HUES48 (cell line): ENCODE results near the gene FIBP.

Experiments used
- H3K27ac ChIP-seq: one replicate; pipeline ENCODE4 v1.7.0; 2013; ENCODE audit warnings: low read depth, low read length, inconsistent platforms
- H3K27me3 ChIP-seq: 2 replicates; pipeline ENCODE4 v1.6.1; 2013; ENCODE audit warnings: mild to moderate bottlenecking, low read length; ENCODE audit not compliant: control insufficient read depth, insufficient read depth
- H3K36me3 ChIP-seq: 2 replicates; pipeline ENCODE4 v1.6.1; 2013; ENCODE audit warnings: low read length; ENCODE audit not compliant: control insufficient read depth, insufficient read depth
- H3K4me1 ChIP-seq: 2 replicates; pipeline ENCODE4 v1.6.1; 2013; ENCODE audit warnings: mild to moderate bottlenecking, low read length; ENCODE audit not compliant: control insufficient read depth, insufficient read depth
- H3K4me3 ChIP-seq: 2 replicates; pipeline ENCODE4 v1.5.1; 2013; ENCODE audit warnings: mild to moderate bottlenecking, low read depth, low read length
- H3K9ac ChIP-seq: 2 replicates; pipeline ENCODE4 v1.6.1; 2013; ENCODE audit warnings: mild to moderate bottlenecking, low read depth, low read length, moderate library complexity
- H3K9me3 ChIP-seq: 2 replicates; pipeline ENCODE4 v1.6.1; 2013; ENCODE audit warnings: low read length; ENCODE audit not compliant: control insufficient read depth, insufficient read depth

FIBP gene

DNA sequence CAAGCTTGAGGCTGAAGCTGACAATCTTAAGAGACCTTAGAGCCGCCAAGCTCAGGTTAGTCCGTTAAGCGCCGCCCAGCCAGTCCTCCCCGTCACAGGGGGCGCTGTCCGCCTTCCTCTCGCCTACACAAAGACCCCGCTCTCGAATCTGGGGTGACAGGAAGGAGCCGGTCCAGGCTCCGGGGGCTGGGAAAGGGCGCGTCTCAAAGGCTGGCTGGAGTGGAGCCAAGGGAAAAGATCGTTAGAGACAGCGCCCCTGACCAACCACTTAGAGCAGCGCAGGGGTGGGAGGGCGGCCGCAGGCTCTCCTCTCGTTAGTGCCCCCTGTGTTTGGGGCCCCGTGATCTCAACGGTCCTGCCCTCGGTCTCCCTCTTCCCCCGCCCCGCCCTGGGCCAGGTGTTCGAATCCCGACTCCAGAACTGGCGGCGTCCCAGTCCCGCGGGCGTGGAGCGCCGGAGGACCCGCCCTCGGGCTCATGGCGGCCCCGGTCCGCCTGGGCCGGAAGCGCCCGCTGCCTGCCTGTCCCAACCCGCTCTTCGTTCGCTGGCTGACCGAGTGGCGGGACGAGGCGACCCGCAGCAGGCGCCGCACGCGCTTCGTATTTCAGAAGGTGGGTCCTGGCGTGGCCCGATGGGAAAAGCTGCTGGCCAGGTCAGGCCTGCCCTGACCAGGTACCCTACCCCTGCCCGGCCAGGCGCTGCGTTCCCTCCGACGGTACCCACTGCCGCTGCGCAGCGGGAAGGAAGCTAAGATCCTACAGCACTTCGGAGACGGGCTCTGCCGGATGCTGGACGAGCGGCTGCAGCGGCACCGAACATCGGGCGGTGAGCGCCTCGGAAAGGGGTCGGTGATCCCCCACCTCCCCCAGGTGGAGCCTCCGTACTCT lies 27.8 kb downstream of the FIBP start, which contains the start of gene MUS81:
TSS of gene MUS81 (plus strand) at position 156 of the 887 bp plus-strand sequence. CDS start at position 477, 321 bp downstream.
- Histone ChIP-seq H3K4me3 (peak within 1 kb of the TSS; percentile 93), H3K9ac (peak within 1 kb of the TSS; percentile 78), H3K27me3 (no peaks in the 10 kb centered on the region), H3K9me3 (no peaks in the 10 kb centered on the region), H3K4me1 (peaks cover 6% of the 10 kb centered on the region), H3K27ac (peak within 1 kb of the TSS; percentile 97), H3K36me3 (peaks cover 45% of the 10 kb centered on the region)

DNA sequence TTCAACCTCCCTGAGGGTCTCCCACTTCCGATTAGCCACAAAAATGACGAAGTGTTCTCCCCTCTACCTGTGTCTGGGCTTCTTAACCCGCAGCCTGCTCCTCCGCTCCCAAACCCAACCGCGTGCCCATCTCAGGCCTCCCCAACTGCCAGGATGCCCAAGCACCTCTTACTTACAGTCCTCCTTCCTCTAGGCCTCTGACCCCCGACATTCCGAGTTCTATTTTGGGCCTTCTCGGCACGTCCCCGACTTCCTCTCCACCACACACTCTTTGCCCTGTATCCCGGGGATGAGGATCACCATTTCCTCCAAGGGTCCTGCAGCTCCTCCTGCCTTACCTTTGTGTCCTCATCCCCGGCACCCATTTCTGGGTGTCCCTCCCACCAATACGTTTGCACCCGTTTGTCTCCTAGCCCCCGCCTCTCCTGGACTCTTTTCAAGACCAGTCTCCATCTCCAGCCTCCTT lies 28.4 kb downstream of the FIBP start:
- Histone ChIP-seq H3K36me3 (peaks cover 45% of the 10 kb centered on the region), H3K4me3 (peak overlapping the region; percentile 93), H3K4me1 (peaks cover 6% of the 10 kb centered on the region), H3K27ac (peak overlapping the region; percentile 97), H3K9ac (peak overlapping the region; percentile 78), H3K27me3 (no peaks in the 10 kb centered on the region), H3K9me3 (no peaks in the 10 kb centered on the region)

DNA sequence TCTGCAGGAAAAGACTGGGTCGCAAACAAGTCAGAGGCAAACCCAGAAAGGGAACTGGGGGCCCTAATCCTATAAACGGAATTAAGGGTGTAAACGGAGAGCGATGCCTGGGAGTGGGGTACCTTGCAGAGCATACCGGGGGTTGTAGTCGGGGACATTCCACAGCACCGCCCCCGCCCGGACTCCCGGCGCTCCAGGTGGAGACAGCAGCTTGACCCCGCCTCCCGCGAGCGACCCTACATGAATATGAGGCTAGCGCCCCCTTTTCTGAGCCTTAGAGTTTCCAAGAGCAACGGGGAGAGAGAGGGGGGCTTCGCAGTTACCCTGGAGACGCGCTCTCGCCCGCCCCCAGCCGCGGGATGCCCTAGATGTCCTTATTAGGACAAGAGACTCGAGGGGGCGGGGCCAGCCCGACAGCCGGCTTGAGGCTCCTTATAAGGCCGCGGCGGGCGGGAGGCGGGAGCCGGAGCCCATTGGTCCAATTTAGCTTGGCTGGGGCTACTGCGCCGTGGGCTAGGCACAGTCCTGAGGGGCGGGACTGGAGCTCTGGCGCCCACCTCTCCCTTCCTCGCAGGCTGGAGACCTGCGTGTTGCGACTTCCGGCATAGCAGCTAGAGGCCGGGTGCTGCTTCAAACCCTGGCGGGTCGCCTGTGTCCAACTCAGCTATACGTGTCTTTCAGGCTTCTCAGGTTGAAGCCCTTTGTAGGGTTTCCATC lies 29.0 kb downstream of the FIBP start:
- H3K27me3 ChIP-seq: no peaks in the 10 kb centered on the region
- H3K9me3 ChIP-seq: no peaks in the 10 kb centered on the region
- H3K36me3 ChIP-seq: peaks cover 45% of the 10 kb centered on the region
- H3K4me3 ChIP-seq: peak overlapping the region; percentile 93
- peak overlapping the region; percentile 78 for H3K9ac ChIP-seq
- peaks cover 6% of the 10 kb centered on the region for H3K4me1 ChIP-seq
- peak overlapping the region; percentile 97 for H3K27ac ChIP-seq

DNA sequence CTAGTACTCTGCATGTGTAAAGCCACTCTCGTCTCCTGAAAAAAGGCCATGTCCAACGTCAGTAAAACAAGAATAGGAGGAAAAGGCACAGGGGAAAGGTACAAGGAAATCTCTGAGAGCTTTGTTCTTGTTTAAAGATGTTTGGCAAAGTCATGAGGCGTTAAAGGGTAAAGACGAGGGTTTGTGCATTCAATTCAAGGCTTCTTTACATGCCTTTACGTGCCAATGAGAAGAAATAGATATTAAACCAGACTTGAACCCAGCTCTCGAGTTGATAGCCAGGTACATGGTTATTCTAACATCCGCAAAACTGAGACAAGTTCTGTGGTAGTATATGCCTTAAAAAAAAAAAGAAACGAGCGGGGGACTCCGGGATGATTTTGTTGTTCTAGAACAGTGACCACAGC lies 29.6 kb downstream of the FIBP start:
- Histone ChIP-seq H3K9me3 (no peaks in the 10 kb centered on the region), H3K9ac (peak overlapping the region; percentile 77), H3K36me3 (peaks cover 45% of the 10 kb centered on the region), H3K27ac (peak overlapping the region; percentile 97), H3K4me1 (peaks cover 6% of the 10 kb centered on the region), H3K4me3 (peak overlapping the region; percentile 76), H3K27me3 (no peaks in the 10 kb centered on the region)

DNA sequence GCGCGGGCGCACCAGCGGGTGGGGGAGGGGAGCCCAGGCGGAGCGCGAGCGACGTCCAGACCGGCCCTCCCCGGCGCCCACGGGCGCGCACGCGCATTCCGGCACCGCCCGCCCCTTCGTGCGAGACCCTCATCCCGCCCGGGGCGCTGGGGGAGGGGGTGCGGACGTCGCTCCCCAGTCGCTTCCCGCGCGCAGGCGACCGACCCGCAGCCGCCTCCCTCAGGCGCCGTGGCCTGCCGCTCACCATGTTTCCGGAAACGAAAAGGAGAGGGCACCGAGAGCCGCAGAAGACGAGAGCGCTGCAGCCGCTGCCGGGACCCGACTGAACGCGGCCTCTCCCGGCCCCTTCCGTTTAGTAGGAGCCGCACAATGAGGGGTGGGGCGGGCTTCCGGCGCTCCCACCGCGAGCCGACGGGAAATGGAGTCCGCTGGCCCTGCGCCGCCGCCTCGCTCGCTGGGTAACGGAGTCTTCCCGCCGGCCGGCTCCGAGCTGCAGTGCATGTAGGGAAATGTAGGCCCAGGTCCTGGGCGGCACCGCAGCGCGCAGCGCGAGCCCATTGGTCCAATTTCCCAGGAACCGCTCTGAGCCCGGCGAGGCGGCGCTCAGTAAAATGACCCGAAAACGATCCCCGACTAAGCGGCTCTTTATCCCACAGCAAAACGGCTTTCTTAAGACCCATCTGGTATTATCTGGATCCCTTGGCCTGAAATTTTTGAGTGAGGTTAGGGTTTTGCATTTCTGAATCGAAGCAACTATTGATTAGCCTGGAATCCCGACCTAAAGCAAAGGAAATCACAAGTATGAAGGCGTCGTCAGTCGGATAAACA lies 30.2 kb downstream of the FIBP start, which contains the start of gene CFL1:
TSS of gene CFL1 (minus strand) at position 328 of the 828 bp plus-strand sequence. CDS start at position 247, 81 bp downstream.
- H3K4me1 ChIP-seq: peaks cover 6% of the 10 kb centered on the region
- H3K36me3 ChIP-seq: peaks cover 45% of the 10 kb centered on the region
- H3K27me3 ChIP-seq: no peaks in the 10 kb centered on the region
- H3K9ac ChIP-seq: peak within 1 kb of the TSS; percentile 95
- peak within 1 kb of the TSS; percentile 95 for H3K4me3 ChIP-seq
- no peaks in the 10 kb centered on the region for H3K9me3 ChIP-seq
- H3K27ac ChIP-seq: peak within 1 kb of the TSS; percentile 97

DNA sequence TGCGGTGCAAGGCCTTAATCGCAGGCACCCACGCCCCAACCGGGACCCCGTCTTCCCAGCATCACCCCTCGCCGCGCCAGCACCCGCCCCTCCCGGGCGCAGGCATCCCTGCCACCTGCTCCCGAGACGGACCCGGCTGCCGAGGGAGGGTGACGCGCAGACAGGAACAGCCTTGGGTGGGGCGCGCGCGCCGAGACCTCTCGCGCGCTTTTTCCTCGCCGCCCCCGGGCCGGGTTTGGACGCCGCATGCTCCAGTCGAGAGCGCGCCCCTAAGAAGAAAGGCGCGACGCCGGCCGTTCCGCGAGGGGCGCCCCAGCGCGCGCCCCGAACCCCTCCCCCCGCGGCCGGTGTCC lies 30.8 kb downstream of the FIBP start:
- Histone ChIP-seq H3K4me1 (peaks cover 6% of the 10 kb centered on the region), H3K36me3 (peaks cover 41% of the 10 kb centered on the region)

DNA sequence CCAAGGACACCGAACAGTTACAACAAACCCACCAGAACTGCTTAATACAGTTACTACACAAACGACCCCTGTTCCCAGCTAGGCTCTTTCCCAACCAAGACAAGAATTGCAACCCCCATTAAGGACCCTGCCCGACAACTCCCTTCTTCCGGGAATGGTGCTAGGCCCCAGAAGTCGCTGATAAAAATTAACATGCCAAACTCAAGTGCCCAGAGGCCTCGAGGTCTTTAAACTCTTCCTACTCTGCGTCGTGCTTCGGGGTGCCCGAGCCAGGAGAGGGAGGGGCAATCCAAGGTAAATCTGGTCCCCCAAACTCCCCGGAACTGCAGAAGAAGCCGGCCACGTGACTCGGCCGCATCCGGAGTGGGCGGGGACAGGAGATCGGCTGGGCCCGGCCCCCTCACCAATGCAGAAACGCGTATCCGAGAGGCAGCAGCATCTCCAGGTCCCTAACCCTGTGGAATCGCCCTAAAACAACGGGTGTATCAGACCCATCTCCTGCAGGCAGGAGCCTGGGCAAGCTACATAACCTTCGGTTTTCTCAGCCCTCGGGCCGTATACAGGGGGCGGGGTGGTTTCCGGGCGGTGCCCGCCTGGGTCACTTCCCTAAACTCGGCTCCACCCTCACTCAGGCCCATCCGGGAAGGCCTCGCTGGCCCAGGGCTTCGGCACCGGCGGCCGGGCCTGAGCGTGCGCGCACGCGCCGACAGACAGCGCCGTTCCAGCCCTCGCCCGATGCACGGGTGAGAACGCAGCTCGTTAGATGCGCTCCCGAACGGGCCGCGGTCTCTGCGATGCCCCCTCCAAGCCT lies 31.4 kb downstream of the FIBP start:
- H3K27me3 ChIP-seq: no peaks in the 10 kb centered on the region
- peaks cover 6% of the 10 kb centered on the region for H3K4me1 ChIP-seq
- H3K9me3 ChIP-seq: no peaks in the 10 kb centered on the region
- H3K27ac ChIP-seq: peak overlapping the region; percentile 97
- H3K36me3 ChIP-seq: peaks cover 36% of the 10 kb centered on the region
- peak overlapping the region; percentile 95 for H3K4me3 ChIP-seq
- peak overlapping the region; percentile 95 for H3K9ac ChIP-seq

More for the DNA sequence above, 30.8 kb downstream of the FIBP start:
- no peaks in the 10 kb centered on the region for H3K27me3 ChIP-seq
- no peaks in the 10 kb centered on the region for H3K9me3 ChIP-seq
- H3K27ac ChIP-seq: peak overlapping the region; percentile 97
- H3K9ac ChIP-seq: peak overlapping the region; percentile 95
- peak overlapping the region; percentile 95 for H3K4me3 ChIP-seq

DNA sequence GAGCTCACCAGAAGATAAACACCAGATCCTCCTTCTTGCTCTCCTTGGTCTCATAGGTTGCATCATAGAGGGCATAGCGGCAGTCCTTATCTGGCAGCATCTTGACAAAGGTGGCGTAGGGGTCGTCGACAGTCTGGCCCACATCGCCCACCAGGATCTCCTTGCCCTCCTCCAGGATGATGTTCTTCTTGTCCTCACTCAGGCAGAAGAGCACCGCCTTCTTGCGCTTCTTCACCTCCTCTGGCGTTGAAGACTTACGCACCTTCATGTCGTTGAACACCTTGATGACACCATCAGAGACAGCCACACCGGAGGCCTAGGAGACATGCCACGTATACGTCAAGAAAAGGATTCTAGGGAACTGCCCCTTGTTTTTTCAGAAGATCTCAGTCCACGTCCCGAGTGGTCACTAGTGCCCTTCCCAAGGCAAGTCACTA lies 32.3 kb downstream of the FIBP start:
- Histone ChIP-seq H3K27ac (no peak overlapping the region), H3K4me1 (peaks cover 6% of the 10 kb centered on the region), H3K9me3 (0 out of 2 replicates have a peak, but pooled peaks cover 2% of the 10 kb centered on the region), H3K9ac (no peak overlapping the region), H3K27me3 (no peaks in the 10 kb centered on the region), H3K36me3 (peaks cover 36% of the 10 kb centered on the region), H3K4me3 (peak overlapping the region; percentile 95)

DNA sequence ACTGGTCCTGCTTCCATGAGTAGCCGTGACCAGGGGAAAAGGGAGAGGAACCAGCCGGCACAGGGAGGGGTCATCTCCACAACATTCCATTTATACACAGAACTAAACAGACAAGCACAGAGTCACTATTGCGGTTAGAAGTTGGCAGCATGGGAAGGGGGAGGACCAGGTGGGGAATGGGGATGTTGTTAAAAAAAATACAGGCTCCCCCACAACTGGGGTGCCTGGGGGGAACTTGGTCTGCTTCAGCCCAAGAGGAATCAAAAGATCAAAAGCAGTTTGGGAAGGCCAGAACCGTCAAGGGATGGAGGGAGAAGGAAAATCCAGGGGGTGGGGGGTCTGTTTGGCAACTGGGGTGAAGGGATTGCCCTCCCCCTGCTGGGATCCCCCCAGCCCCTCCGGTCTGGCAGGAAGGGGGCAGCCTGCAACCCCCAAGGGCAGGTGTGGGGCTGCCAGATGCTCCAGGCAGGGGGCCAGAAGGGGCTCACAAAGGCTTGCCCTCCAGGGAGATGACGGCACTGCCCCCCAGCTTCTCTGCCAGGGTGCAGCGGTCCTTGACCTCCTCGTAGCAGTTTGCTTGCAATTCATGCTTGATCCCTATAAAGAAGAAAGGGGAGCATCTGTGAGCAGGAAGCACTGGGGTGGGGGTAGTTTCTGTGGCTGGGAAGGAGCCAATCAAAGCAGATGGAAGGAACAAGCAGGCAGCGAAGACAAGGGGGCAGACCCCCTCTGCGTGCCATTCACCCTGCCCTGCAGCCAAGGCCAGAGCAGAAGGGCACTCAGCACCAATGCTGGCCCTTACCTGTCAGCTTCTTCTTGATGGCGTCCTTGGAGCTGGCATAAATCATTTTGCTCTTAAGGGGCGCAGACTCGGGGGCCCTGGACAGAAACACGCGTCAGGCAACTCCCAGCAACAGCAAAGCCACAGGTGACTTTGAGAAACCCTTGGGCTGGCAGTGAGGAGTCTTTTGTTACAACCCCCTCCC lies 33.1 kb downstream of the FIBP start:
- H3K4me1 ChIP-seq: peaks cover 6% of the 10 kb centered on the region
- no peak overlapping the region for H3K4me3 ChIP-seq
- H3K27ac ChIP-seq: no peak overlapping the region
- H3K9me3 ChIP-seq: 0 out of 2 replicates have a peak, but pooled peaks cover 2% of the 10 kb centered on the region
- H3K9ac ChIP-seq: no peak overlapping the region
- peaks cover 36% of the 10 kb centered on the region for H3K36me3 ChIP-seq
- H3K27me3 ChIP-seq: no peaks in the 10 kb centered on the region
